HEK293T (cell line): ENCODE results near the gene SLC16A4.

Source experiments
- CTCF ChIA-PET: fragments of 350-600 bp; formaldehyde crosslinking; extraction: SDS; loops from one replicate; lab custom pipeline; 2021; ENCODE audit warnings: antibody characterized with exemption, inconsistent platforms; lab: Yijun Ruan, JAX
- POLR2A ChIA-PET: fragments of 350-600 bp; formaldehyde crosslinking; extraction: SDS; loops from one replicate; lab custom pipeline; 2020; ENCODE audit warnings: antibody characterized with exemption, inconsistent platforms; lab: Yijun Ruan, JAX
- DNase-seq: peaks from one replicate; pipeline ENCODE4 v3.0.0; 2012; ENCODE audit warnings: mixed read lengths; ENCODE audit errors: extremely low spot score
- ARNT ChIP-seq: fragments of 450-650 bp; IDR thresholded peaks from 2 replicates; pipeline ENCODE4 v1.6.1; 2017; ENCODE audit warnings: mild to moderate bottlenecking
- BHLHE40 ChIP-seq: fragments of 450-650 bp; IDR thresholded peaks from 2 replicates; pipeline ENCODE4 v1.6.1; 2016; ENCODE audit warnings: mild to moderate bottlenecking, moderate library complexity, borderline replicate concordance
- CTBP1 ChIP-seq: fragments of 450-650 bp; IDR thresholded peaks from 2 replicates; pipeline ENCODE4 v1.6.1; 2016; ENCODE audit warnings: borderline replicate concordance
- ELF4 ChIP-seq: fragments of 450-650 bp; IDR thresholded peaks from 2 replicates; pipeline ENCODE4 v1.6.1; 2017; ENCODE audit warnings: antibody characterized with exemption
- FOXA1 ChIP-seq: fragments of 450-650 bp; IDR thresholded peaks from 2 replicates; pipeline ENCODE4 v1.6.1; 2016; ENCODE audit warnings: mild to moderate bottlenecking
- FOXK2 ChIP-seq: fragments of 450-650 bp; IDR thresholded peaks from 2 replicates; pipeline ENCODE4 v1.6.1; 2016; ENCODE audit warnings: mild to moderate bottlenecking
- FOXM1 ChIP-seq: fragments of 450-650 bp; IDR thresholded peaks from 2 replicates; pipeline ENCODE4 v1.6.1; 2017; ENCODE audit warnings: mild to moderate bottlenecking, borderline replicate concordance
- HDGF ChIP-seq: fragments of 450-650 bp; IDR thresholded peaks from 2 replicates; pipeline ENCODE4 v1.6.1; 2017; ENCODE audit warnings: antibody characterized with exemption, borderline replicate concordance
- L3MBTL2 ChIP-seq: fragments of 450-650 bp; conservative IDR thresholded peaks from 2 replicates; pipeline ENCODE4 v1.6.1; 2016; ENCODE audit warnings: mild to moderate bottlenecking
- LEF1 ChIP-seq: fragments of 450-650 bp; IDR thresholded peaks from 2 replicates; pipeline ENCODE4 v1.6.1; 2017; ENCODE audit warnings: mild to moderate bottlenecking, borderline replicate concordance
- NFRKB ChIP-seq: fragments of 450-650 bp; IDR thresholded peaks from 2 replicates; pipeline ENCODE4 v1.6.1; 2016; ENCODE audit warnings: mild to moderate bottlenecking, moderate library complexity
- PKNOX1 ChIP-seq: fragments of 450-650 bp; IDR thresholded peaks from 2 replicates; pipeline ENCODE4 v1.6.1; 2016
- SP1 ChIP-seq: fragments of 450-650 bp; IDR thresholded peaks from 2 replicates; pipeline ENCODE4 v1.6.1; 2017
- SUZ12 ChIP-seq: fragments of 450-650 bp; IDR thresholded peaks from 2 replicates; pipeline ENCODE4 v1.6.1; 2016; ENCODE audit warnings: mild to moderate bottlenecking
- TARDBP ChIP-seq: fragments of 450-650 bp; IDR thresholded peaks from 2 replicates; pipeline ENCODE4 v1.6.1; 2016
- ZNF384 ChIP-seq: fragments of 450-650 bp; IDR thresholded peaks from 2 replicates; pipeline ENCODE4 v1.6.1; 2016

Gene SLC16A4

DNA sequence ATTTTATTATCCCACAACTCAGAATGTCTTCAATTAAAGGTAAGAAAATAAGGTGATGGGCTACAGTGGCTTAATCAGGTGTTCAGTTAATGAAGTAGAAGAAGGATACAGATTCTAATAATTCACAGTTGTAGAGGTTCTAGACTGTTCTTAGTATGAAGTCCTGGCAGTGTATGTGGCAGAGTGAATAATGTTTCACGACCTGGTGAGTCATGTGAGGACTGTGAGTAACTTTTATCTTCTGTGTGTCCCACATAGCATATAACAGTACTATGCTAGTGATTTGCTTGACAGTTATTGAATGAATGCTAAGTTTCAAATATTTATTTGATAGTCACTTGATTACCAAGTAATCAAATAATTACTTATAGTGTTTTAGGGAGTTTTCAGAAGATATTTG is 20.0 kb downstream of the SLC16A4 start:
- TF ChIP-seq TARDBP (no peak), FOXK2 (no peak), LEF1 (no peak), PKNOX1 (no peak), CTBP1 (no peak), ELF4 (no peak), FOXM1 (no peak), BHLHE40 (no peak), ZNF384 (no peak), L3MBTL2 (no peak)
- CTCF ChIA-PET: no interaction called here
- POLR2A ChIA-PET: no interaction called here
- DNase-seq: no peak

DNA sequence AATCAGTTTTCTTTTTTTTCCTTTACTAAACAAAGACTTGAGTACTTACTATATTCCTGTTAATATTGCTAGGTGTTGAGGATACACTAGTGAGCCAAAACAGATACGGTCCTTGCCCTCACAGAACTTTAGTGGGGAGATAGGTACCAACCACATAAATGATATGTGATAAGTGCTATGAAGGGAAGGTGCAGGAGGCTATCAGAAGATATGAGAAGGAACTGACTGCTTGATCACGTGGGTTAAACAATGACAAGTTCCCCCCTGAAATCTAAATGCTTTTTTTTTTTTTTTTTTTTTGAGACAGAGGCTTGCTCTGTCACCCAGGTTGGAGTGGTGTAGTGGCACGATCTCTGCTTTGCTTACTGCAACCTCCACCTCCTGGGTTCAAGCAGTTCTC is 26.6 kb downstream of the SLC16A4 start:
- ChIA-PET POLR2A (no interaction called here), CTCF (no interaction called here)
- DNase-seq: no peak
- TF ChIP-seq FOXK2: no peak
- no peak for TF ChIP-seq FOXM1
- TF ChIP-seq HDGF: no peak
- TF ChIP-seq L3MBTL2: no peak

DNA sequence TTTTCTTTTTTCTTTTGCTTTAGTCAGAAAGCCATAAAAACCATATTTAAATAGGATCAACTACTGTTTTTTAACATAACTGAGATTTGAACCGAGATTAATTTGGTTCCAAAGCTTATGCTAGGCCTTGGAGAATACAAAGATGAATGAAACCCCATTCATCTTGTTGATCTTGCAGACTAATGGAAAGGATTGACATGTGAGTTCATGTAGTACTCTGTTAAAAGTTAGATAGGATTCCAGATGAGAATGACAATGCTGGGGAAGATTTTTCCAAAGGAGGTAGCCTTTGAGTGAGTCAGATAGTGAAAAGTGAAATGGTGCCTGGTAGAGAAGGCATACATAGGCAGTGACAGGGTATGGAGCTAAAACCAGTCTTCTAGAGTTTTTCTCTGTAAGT is 29.0 kb downstream of the SLC16A4 start:
- POLR2A ChIA-PET: interaction anchor here (1.3 to 1.5 kb wide), 2 partner anchors 23 to 47 kb away, joined by 4 read pairs; no protein-coding TSS in a partner anchor
- DNase-seq: no peak
- CTCF ChIA-PET: no interaction called here
- TF ChIP-seq SUZ12: no peak
- no peak for TF ChIP-seq ZNF384
- TF ChIP-seq TARDBP: no peak
- TF ChIP-seq FOXM1: no peak
- TF ChIP-seq CTBP1: no peak
- TF ChIP-seq NFRKB: no peak
- TF ChIP-seq FOXA1: no peak
- no peak for TF ChIP-seq L3MBTL2
- TF ChIP-seq ELF4: no peak
- no peak for TF ChIP-seq ARNT
- TF ChIP-seq BHLHE40: no peak
- TF ChIP-seq SP1: no peak

- CTCF ChIA-PET: no interaction called here
Observed at GRCh38 chr1:110360431-110360830, 30.4 kb downstream of the SLC16A4 start.

DNA sequence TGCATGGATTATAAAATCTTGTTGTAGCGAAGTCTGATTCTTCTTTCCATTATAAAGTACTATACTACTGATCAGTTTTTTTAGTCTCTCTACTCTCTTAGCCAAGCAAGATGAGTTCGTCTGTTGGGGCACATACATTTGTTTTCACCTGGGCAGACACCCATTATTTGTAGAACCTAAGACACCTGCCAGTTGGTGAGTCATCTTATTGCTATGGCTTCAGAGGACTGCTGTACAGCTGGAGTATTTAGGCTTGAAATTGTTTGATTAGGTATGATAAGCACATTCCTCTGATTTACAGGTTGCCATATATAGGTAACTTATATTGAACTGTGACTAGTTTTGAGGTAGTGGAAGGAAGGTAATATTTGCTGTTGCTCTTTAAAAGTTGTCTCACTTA is 34.4 kb downstream of the SLC16A4 start:
- CTCF ChIA-PET: interaction anchor here (0.8 kb wide), 1 partner anchor 142 kb away, joined by 3 read pairs; no protein-coding TSS in a partner anchor

More at GRCh38 chr1:110360431-110360830, 30.4 kb downstream of the SLC16A4 start:
- POLR2A ChIA-PET: no interaction called here
- DNase-seq: no peak
- TF ChIP-seq SP1: no peak
- TF ChIP-seq ZNF384: no peak
- TF ChIP-seq ELF4: no peak
- no peak for TF ChIP-seq L3MBTL2
- no peak for TF ChIP-seq FOXA1
- no peak for TF ChIP-seq CTBP1
- TF ChIP-seq FOXK2: no peak
- TF ChIP-seq HDGF: no peak

GRCh38 chr1:110355321-110355720 is 35.5 kb downstream of the SLC16A4 start:
- CTCF ChIA-PET: interaction anchor here (0.8 kb wide), 1 partner anchor 141 kb away, joined by 3 read pairs; no protein-coding TSS in a partner anchor
- DNase-seq: no peak
- TF ChIP-seq L3MBTL2: no peak
- no peak for TF ChIP-seq LEF1
- POLR2A ChIA-PET: no interaction called here

More for the DNA sequence above, 34.4 kb downstream of the SLC16A4 start:
- no peak for DNase-seq
- TF ChIP-seq ELF4 (no peak), ARNT (no peak), LEF1 (no peak), FOXK2 (no peak), SP1 (no peak), NFRKB (no peak), FOXM1 (no peak), SUZ12 (no peak), BHLHE40 (no peak), ZNF384 (no peak), CTBP1 (no peak), FOXA1 (no peak), PKNOX1 (no peak), TARDBP (no peak), L3MBTL2 (no peak), HDGF (no peak)
- POLR2A ChIA-PET: interaction anchor here (0.7 kb wide), 1 partner anchor 17 kb away, joined by 3 read pairs; no protein-coding TSS in a partner anchor

GRCh38 chr1:110350360-110350759 is 40.5 kb downstream of the SLC16A4 start:
- POLR2A ChIA-PET: no interaction called here
- CTCF ChIA-PET: no interaction called here
- DNase-seq: no peak
- TF ChIP-seq ZNF384 (no peak), FOXA1 (no peak), HDGF (no peak), SP1 (no peak), PKNOX1 (no peak), CTBP1 (no peak), SUZ12 (no peak), FOXM1 (no peak)
